ENCODE measurements around the gene CNTNAP2. TPM values are rescaled to one million over a fixed set of nuclear protein-coding genes. Genes with fewer than 3 reads are reported as not detected.
A peak's percentile ranks its signal among the peaks of the same experiment; 100 is the strongest.

Gene CNTNAP2
- total RNA-seq, 1 experiment from 2014 or later: 64.5 TPM

DNA sequence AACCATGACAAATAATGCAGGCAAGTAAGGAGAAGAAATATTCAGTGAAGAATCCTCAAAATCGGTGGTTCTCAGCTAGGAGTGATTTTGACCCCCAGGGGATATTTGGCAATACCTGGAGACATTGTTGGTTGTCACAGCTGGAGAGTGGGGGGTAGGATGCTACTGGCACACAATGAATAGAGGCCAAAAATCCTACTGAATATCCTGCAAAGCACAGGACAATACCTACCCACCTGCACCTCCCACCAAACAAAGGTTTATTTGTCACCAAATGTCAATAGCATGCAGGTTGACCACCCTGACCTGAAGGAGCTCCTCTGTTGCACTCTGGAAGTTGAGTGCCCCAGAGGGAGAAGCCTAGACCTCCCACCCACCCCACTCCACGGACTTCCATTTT, 1028.6 kb downstream of the CNTNAP2 start:
- Histone ChIP-seq H2BK5ac (ENCODE audit: insufficient read length, low read length) (no peak overlapping the region), H2BK15ac (ENCODE audit: low read depth, low read length) (no peak overlapping the region), H2AK5ac (ENCODE audit: insufficient read length, low read length) (no peak overlapping the region), H2BK20ac (ENCODE audit: low read depth, low read length, poor library complexity, severe bottlenecking) (no peak overlapping the region), H3K14ac (ENCODE audit: insufficient read depth, low read length) (no peak overlapping the region), H3K56ac (ENCODE audit: insufficient read length, low read depth, low read length) (no peak overlapping the region), H2AFZ (ENCODE audit: low read length) (no peak overlapping the region), H4K5ac (ENCODE audit: insufficient read length, low read depth, low read length) (no peak overlapping the region), H3K4me1 (ENCODE audit: insufficient read depth, low read length) (no peaks in the 10 kb centered on the region; the same call in 1 of the 2 replicates), H3K9ac (ENCODE audit: extremely low read depth, insufficient read length, low read length) (no peak overlapping the region), H3K4me2 (ENCODE audit: insufficient read depth, insufficient read length, low read length) (no peak overlapping the region), H3K4ac (ENCODE audit: low read depth, low read length) (no peak overlapping the region), H3K23me2 (ENCODE audit: insufficient read length, low read depth, low read length, poor library complexity, severe bottlenecking) (no peaks in the 10 kb centered on the region), H4K8ac (replicated peaks; ENCODE audit: insufficient read length, low read depth, low read length) (no peak overlapping the region), H2BK12ac (ENCODE audit: insufficient read length, low read depth, low read length) (no peak overlapping the region), H3K79me2 (ENCODE audit: insufficient read depth, low read length) (no peaks in the 10 kb centered on the region), H3T11ph (ENCODE audit: low read length) (no peak overlapping the region), H3K9me3 (ENCODE audit: control insufficient read depth, low read depth, low read length) (no peaks in the 10 kb centered on the region), H3K27me3 (ENCODE audit: insufficient read depth, low read length) (no peaks in the 10 kb centered on the region), H2BK120ac (ENCODE audit: low read depth, low read length, poor library complexity, severe bottlenecking) (no peak overlapping the region), H3K27ac (ENCODE audit: insufficient read length, low read depth, low read length) (no peak overlapping the region), H3K18ac (ENCODE audit: insufficient read length, low read depth, low read length) (no peak overlapping the region), H3K79me1 (ENCODE audit: insufficient read depth, low read depth, low read length, poor library complexity, severe bottlenecking) (no peaks in the 10 kb centered on the region), H3K23ac (ENCODE audit: insufficient read length, low read depth, low read length) (no peak overlapping the region), H4K20me1 (ENCODE audit: control insufficient read depth, insufficient read depth, insufficient read length) (no peaks in the 10 kb centered on the region), H4K91ac (ENCODE audit: insufficient read length, low read depth, low read length) (no peak overlapping the region)
- Mint-ChIP-seq H3K9me3 (peaks cover 2 to 7% of the 10 kb centered on the region in 2 experiments; a peak in 4 of 5 replicates), H3K27ac (peak overlapping the region in 1 of 3 experiments; percentile 40; a peak in 2 of 7 replicates), H3K4me3 (no peak overlapping the region), H3K27me3 (ENCODE audit: low read depth) (no peaks in the 10 kb centered on the region; the same call in 1 of the 2 replicates), H3K4me1 (peaks cover 22 to 24% of the 10 kb centered on the region in 2 experiments), H3K36me3 (ENCODE audit: insufficient read depth in 1 of 3, low read depth in 3 of 3) (peaks cover 0 to 4% (median 0%) of the 10 kb centered on the region in 3 experiments; a peak in 2 of 7 replicates)
- WGBS (ENCODE audit: extremely low coverage, insufficient read length, low lambda C conversion rate): no CpG with 5 or more reads among the region's 2 CpGs
- no peak for DNase-seq
- TF ChIP-seq, protein P1, sequence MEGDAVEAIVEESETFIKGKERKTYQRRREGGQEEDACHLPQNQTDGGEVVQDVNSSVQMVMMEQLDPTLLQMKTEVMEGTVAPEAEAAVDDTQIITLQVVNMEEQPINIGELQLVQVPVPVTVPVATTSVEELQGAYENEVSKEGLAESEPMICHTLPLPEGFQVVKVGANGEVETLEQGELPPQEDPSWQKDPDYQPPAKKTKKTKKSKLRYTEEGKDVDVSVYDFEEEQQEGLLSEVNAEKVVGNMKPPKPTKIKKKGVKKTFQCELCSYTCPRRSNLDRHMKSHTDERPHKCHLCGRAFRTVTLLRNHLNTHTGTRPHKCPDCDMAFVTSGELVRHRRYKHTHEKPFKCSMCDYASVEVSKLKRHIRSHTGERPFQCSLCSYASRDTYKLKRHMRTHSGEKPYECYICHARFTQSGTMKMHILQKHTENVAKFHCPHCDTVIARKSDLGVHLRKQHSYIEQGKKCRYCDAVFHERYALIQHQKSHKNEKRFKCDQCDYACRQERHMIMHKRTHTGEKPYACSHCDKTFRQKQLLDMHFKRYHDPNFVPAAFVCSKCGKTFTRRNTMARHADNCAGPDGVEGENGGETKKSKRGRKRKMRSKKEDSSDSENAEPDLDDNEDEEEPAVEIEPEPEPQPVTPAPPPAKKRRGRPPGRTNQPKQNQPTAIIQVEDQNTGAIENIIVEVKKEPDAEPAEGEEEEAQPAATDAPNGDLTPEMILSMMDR (conservative IDR thresholded peaks at IDR 0.05): no peak
